NCI-H82 treated with DMSO at 0.1 percent for 48 hours (cell line): ENCODE results near the gene PSMD13.
"Not testable (repeated sequence)": the region's sequence is repeated elsewhere in the genome, so short reads cannot be mapped to it uniquely, and the experiment has no call there.

Experiments
- DNase-seq: peaks from one replicate; lab custom pipeline; 2025; ENCODE audit not compliant: unreplicated experiment; lab: John Stamatoyannopoulos, UW

The PSMD13 gene

DNA sequence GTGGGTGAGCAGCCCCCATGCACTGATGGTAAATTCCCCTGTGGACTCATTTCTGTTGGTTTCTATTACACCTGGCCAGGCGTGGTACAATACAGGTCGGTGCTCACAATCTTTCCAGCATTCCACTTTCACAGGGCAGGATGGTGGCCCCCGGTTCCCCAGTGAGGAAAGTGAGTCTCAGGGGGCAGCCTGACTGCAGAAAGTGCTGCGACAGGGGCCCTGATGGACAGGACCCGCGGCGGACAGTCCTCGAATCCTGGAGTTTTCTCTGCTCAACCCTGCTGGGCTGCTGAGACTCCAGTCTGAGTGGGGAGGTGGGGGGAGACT, 49.1 kb downstream of the PSMD13 start:
- no peak for DNase-seq

DNA sequence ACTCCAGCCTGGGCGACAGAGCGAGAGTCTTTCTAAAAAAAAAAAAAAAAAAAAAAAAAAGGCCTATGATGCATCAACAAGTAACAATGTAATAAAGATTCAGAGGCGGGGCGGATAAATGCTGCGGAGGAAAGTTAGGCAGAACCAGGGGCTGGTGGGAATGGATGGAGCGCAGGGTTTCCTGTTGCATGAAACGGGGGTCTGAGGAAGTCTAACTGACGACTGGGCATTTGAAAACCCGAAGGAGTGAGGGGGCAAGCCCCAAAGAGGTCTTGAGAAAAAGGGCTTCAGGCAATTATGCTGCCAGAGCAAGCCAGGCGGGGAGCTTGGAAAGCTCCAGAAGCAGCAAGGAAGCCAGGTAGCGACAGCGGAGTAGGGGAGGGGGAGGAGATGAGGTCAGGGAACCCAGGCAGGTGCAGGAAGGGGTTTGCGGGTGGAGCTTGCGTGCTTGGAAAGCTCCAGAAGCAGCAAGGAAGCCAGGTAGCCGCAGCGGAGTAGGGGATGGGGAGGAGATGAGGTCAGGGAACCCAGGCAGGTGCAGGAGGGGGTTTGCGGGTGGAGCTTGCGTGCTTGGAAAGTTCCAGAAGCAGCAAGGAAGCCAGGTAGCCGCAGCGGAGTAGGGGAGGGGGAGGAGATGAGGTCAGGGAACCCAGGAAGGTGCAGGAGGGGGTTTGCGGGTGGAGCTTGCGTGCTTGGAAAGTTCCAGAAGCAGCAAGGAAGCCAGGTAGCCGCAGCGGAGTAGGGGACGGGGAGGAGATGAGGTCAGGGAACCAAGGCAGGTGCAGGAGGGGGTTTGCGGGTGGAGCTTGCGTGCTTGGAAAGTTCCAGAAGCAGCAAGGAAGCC, 50.4 kb downstream of the PSMD13 start:
- not testable (repeated sequence) for DNase-seq

DNA sequence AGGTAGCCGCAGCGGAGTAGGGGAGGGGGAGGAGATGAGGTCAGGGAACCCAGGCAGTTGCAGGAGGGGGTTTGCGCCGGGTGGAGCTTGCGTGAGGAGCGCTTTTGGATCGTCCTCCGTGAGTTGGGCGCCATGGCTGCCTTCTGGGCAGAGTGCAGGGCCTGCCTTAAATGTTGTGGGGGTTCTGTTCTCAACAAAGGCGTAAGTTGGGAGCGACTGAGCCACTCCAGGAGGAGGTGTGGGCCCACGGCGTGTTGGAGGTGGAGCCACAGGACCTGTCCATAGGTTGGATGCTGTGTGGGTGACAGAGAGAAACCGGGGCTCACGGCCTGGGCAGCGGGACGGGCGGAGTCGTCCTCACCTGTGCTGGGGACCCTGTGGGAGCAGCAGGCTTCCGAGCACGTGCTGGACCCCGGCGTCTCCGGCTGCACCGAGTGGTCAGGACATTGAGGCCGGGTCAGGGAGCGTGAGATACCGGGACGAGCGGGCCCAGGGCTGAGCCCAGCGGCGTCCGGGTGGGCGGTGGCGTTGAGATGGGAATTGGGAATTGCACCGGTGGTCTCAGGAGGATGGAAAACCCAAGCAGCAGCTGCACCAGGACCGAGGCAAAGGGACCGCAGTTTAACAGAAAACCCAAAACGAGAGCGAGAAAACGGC, 51.2 kb downstream of the PSMD13 start:
- no peak for DNase-seq

DNA sequence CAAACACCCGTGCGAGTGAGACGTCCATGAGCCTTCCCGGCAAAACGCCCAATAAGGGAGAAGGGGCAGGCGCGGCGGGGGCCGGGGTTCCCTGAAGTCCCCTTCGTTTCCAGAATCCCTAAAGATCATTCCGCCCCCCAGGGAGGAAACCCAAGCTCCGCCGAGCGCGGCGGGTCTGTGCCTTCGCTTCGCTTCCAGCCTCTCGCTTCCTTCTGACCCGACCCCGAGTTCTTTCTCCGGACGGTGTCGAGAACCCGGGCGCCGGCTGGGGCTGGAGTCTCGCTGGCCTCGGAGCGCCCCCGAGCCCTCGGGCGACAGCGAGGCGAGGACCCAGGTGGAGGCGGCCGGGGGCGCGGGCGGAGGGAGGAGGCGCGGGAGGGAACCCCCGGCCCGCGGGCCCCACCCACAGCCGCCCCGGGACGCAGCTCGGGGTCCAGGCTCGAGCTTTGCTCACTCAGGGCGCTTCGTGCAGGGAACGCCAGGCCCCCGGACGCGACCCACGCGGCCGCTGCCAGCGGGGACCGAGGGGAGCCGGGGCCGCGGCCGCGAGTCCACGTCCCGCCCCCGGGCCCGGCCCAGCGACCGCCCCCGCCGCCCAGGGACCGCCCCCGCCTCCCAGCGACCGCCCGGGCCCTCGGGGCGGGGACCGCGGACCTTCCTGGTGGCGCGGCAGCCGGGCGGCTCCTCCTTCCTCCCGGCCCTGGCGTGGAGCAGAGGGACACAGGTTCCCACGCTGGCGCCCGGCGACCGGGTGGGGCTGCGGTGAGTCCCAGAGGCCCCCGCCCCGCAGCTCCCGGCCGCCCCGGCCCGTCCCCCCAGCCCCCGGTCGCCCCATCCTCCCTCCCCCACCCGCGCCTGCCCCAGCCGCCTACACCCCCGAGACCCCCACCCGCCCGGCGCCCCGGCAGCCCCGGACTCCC, 52.0 kb downstream of the PSMD13 start, which contains the start of gene PGGHG:
TSS of gene PGGHG (plus strand) at position 649 of the 920 bp plus-strand sequence. CDS start 691 bp downstream, outside the sequence.
- DNase-seq = no peak

DNA sequence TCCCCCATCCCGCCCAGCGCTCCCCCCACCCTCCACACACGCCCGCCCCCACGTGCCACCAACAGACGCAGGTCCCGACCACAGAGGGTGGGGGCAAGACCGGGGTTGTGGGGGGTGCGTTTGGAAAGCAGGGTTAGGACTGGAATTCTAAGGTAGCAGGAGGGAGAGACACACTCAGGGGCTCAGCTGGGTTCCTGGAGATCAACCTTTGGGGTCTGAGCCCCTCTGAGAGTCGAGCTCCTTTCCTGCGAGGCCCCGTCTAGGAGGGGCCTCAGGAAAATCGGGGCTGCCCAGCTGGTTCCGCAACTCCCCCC, 52.6 kb downstream of the PSMD13 start:
- DNase-seq = no peak

DNA sequence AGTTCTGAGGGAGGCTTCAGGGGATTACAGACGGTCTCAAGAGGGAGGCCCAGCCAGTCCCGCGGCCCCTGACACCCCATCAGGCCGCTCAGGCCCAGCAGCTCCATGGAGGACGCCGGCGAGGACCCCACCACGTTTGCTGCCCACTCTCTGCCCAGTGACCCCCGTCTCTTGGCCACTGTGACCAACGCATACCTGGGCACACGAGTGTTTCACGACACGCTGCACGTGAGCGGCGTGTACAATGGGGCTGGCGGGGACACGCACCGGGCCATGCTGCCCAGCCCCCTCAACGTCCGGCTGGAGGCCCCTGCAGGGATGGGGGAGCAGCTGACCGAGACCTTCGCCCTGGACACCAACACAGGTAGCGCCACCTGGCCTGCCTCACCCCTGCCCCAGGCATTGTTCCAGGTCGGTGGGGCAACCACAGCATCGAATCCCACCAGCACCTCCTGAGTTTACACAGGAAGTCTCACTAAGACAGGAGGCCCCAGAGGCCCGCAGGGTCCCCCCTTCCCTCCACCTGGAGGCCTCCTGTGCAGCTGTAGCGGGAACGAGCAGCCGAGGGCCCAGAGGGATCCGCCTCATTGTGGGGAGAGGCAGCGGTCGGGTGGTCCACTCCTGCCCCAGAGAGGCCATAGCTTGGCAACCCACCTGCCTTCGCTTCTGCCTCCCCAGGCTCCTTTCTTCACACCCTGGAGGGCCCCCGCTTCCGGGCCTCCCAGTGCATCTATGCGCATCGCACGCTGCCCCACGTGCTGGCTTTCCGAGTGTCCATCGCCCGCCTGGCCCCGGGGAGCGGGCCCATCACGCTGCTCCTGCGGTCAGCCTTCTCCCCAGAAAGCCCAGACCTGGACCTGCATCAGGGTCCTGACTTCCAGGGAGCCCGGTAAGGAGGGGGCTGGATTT, 53.2 kb downstream of the PSMD13 start:
- no peak for DNase-seq

DNA sequence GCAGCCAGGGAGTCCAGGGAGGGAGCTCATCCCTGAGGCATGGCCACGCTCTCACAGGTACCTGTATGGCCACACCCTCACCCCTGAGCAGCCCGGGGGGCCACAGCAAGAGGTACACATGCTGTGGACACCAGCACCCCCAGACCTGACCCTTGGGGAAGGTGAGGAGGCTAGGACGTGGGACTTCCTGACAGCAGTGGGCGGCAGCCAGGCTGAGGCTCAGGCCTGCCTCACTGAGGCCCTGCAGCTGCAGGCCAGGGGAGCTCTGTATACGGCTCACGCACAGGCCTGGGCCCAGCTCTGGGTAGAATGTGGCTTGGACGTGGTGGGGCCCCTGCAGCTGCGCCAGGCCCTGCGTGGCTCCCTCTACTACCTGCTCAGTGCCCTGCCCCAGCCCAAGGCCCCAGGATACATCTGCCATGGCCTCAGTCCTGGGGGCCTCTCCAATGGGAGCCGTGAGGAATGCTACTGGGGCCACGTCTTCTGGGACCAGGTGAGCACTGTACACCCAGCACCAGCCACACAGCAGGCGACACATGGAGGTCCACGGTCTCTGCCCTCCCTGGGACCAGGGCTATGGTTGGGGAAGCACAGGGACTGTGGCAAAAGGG, 54.0 kb downstream of the PSMD13 start:
- DNase-seq = no peak

DNA sequence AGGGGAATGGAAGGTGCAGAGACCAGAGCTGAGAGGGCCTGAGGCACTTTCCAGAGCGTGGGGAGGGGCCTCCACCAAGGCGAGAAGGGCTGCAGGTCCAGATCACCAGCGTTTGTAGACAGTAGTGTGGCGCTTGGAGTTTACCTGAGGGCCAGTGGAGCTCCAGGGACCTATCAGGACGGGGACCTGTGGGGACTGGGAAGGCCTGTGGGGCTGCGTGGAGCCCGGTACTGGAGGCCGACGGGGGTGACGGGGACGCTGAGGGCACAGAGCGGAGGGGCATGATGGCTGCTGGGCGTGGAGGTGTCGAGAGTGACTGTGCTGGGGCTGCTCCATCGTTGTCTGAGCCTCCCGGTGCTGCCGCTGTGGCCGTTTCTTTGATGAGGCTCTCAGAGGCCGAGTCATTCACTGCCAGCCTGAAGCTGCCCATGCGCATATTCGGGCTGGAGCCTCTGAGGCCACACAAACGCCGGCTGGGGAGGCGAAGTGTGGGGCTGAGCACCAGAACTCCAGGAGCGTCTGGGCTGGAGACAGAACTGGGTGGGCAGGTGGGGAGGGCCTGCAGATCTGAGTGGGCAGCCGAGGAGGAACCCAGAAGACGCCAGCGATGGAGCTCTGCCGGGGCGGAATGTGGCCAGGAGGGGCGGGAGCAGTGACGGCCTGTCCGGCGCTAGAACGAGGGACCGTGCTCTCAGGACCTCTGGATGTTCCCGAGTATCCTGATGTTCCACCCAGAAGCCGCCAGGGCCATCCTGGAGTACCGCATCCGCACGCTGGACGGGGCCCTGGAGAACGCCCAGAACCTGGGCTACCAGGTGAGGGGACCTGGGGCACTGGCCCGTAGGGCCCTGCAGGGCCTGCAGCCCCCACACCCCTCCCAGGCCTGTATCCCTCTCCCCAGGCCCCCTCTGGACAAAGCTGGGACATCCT, 54.8 kb downstream of the PSMD13 start:
- DNase-seq = no peak

DNA sequence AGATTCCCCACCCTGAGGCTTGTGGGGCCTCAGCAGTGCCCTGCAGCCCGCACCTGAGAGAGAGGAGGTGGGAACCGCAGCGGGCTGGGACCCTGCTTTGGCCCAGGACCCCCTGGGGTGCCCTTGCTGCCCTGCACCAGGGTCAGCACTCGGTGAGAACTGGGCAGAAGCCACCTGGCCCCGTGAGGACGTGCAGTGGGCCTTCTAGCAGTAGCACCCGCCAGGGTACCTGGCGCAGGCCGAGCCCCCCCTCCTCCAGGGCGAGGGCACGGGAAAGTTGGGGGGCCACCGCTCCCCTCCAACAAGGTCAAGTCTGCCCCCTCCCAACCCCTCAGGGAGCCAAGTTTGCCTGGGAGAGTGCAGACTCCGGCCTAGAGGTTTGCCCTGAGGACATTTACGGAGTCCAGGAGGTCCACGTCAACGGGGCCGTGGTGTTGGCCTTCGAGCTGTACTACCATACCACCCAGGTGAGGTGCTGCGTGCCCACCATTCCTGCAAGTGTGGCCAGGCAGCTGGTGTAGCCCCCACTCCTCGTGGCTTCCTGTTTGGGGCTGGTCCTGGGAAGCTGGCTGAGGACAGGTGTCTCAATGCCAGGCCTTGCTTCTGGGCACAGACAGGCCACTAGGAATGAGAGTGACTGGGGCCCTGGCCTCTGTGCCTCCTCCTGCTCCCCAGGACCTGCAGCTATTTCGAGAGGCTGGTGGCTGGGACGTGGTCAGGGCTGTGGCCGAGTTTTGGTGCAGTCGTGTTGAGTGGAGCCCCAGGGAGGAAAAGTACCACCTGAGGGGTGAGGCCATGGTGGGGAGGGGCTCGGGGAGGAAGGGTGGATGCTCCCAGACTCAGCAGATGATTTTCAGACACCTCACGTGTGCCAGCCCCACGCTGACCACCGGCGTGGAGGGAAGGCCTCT, 55.7 kb downstream of the PSMD13 start:
- no peak for DNase-seq

DNA sequence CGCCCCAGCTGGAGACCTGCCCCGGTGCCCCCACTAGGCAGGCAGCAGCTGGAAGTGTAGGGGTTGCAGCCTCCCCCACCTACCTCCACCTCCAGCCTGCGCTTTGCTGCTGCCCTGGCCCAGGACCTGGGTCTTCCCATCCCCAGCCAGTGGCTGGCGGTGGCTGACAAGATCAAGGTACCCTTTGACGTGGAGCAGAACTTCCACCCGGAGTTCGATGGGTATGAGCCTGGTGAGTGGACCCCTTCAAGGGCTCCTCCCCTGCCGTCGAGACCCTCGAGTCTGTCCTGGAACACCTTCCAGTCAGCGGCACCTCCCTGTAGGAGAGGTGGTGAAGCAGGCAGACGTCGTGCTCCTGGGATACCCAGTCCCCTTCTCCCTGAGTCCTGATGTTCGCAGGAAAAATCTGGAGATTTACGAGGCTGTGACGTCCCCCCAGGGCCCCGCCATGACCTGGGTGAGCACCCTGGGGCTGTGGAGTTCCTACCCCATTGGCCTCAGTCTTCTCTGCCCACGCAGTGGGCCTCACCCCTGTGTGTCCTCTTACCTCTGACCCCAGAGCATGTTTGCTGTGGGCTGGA, 56.6 kb downstream of the PSMD13 start:
- no peak for DNase-seq

DNA sequence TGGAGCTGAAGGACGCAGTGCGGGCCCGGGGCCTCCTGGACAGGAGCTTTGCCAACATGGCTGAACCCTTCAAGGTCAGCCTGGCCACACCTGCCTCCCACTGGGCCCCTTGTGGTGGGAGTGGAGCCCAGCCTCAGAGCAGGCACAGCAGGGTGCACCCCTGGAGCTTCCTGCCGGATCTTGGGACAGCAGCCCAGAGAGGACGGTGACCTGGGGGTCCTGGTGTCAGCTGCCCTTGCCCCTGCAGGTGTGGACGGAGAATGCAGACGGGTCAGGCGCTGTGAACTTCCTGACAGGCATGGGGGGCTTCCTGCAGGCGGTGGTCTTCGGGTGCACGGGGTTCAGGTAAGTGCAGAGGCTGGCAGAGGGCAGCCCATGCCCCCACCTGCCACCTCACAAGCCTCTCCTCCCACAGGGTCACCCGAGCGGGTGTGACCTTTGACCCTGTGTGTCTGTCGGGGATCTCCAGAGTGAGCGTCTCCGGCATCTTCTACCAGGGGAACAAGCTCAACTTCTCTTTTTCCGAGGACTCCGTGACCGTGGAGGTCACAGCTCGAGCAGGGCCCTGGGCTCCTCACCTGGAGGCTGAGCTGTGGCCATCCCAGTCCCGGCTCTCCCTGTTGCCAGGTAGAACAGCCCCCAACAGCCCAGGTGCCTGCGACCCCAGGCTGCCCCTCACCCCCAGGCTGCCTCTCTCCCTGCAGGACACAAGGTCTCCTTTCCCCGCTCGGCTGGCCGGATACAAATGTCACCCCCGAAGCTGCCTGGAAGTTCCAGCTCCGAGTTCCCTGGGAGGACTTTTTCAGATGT, 57.3 kb downstream of the PSMD13 start:
- no peak for DNase-seq

DNA sequence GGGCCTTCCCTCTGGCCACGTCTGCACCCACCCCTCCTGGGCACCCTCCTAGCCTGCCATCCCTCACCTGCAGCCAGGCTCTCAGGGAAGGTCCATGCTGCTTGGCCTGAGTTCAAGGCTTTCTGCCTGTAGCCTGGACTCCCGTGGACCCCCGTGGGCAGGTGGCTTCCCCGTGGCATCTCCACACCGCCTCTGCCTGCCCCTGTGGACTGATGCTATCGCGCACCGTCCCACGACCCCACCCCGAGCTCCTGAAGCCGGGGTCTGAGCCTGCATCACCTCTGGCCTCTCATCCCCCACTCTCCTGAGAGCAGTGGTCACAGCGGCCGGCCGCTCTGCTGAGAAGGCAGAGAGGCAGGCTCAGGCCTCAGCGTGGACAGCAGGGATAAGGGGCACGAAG, 58.0 kb downstream of the PSMD13 start:
- DNase-seq = no peak

DNA sequence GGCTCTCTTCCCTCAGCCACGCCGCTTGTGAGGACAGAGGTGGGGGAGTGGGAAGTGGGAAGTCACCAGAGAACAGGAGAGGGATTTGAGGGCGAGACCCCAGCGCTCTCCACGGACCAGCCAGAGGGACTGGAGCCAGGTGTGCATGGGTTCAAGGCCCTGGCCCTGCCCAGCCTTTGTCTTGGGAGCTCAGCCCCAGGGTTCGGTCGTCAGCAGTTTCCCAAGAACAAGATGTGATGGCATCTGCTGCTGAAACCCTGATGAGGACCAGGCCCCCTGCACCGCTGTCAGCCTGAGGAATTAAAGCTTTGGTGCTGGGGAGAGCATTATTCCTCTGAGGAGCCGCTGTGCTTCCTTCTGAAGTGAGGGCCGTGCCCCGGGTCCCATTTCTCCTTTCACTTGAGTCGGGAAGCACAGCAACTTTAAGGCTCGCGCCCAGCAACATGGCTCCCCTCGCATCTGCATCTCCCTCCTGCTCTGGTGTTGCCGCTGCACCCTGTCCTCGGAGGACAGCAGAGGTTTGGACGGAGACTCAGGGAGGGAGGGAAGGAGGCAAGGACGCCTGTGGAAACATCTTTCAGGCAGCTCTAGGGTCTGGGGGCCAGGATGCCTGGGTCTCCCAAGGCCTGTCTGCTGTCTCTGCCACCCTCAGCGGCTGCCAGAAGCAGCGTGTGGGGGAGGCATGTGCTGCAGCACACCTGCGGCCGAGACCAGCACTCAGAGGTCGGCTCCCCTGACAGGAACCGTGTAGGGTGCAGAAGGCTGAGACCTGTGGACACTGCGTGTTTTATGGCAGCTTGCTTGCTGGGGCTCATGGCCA, 58.8 kb downstream of the PSMD13 start:
- DNase-seq = no peak

DNA sequence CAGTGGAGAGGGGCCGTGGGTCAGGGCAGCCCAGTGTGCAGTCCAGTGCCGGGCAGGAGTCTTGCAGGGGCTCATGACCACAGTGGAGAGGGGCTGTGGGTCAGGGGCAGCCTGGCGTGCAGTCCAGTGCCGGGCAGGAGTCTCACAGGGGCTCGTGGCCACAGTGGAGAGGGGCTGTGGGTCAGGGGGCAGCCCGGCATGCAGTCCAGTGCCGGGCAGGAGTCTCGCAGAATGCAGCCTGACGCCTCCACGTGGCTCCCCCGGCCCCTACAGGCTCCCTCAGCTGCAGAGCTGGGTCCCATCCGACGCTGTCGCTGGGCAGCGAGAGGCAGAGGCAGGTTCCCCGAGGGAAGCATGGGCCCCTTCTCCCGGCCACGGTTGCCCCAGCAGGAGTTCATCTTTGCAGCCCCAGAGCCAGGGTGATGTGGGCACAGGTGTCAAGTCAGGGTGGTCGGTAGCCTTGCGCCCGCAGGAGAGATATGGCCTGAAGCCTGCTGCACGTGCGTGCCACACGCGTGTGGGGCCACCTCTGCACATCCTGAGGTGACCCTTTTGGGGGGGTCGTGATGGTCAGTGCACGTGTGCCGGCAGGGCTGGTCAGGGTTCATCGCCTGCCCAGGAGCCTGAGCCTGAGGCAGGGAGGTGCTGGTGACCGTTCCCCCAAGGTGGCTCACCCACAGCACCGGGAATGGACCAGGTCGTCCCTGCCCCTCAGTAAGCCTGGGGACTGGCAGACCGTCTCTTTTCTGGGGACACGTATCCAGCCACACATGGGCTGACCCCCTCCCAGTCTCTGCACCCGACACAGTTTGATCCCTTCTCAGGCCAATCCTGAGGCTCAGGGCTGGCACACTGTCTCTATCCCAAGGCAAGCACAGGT, 59.6 kb downstream of the PSMD13 start:
- no peak for DNase-seq

DNA sequence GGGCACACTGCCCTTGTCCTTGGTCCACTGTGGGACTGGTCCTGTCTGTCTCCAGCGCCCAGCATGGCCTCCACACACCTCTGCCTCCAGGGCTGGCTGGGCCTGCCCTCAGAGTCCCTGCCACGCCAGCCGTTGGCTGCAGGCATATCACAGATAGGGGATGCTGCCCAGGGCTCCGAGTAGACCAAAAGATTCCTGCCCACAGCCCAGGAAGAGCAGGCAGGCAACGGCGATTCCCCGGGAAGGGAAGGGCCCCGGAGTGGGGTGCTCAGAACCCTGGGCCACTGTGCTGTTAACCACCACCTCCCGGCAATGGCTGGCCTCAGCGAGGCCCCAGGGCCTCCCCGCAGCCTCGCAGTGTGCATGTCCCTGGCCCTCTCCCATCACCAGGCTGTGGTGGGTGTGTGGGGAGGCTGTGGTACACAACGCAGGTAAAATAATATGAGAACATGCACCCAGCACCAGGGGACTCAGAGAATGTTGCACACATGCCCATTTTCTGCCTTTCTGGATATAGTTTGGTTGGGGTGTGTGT, 60.3 kb downstream of the PSMD13 start:
- no peak for DNase-seq
